Stimulated activated CD8-positive, alpha-beta memory T cell treated with anti-CD3 and anti-CD28 coated beads, Interleukin-2, amount 100 ng/mL, for 1 hour (primary cell): ENCODE data around the gene AGAP2.

Experiments used
- DNase-seq, 2 donors: peaks; one replicate each; pipeline ENCODE4 v3.0.0-alpha.2; 2020; ENCODE audit warnings: low read depth in 2 of 2

Gene AGAP2

DNA sequence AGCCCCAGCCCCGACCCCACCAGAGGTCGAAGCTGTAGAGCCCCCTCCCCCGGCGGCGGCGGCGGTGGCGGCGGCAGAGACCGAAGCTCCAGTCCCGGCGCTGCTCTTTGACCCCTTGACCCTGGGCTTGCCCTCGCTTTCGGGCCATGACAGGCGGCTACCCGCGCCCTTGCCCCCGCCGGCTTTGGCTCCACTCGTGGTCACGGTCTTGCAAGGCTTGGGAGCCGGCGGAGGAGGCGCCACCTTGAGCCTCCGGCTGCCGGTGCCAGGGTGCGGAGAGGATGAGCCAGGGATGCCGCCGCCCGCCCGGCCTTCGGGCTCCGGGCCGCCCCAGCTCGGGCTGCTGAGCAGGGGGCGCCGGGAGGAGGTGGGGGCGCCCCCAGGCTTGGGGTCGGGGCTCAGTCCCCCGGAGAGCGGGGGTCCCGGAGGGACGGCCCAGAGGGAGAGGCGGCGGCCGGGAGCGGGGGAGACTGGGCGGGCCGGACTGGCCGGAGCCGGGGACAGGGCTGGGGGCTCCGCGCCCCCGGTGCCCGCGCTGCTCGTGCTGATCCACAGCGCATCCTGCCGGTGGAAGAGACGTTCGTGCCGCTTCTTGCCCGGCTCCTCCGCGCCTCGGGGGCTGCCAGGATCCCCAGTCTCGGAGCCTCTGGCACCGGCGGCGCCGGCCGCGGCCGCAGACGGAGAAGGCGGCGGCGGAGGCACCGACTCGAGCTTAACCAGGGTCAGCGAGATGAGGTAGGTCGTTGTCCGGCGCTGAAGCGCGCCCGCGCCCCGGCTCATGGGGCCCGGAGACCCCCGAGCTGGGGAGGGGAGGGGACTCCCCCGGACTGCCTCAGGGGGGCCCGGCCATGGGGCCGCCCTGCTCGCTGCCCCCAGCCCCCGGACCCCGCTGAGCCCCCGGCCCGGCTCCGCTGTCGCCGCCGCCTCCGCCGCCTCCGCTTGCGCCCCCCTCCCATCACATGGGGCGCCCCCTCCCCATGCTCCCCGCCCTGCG lies 778 bp downstream of the AGAP2 start:
- no peak for DNase-seq

GRCh38 chr12:57736741-57737466 lies 1.6 kb downstream of the AGAP2 start:
- no peak for DNase-seq

GRCh38 chr12:57735952-57736740 lies 2.4 kb downstream of the AGAP2 start:
- DNase-seq = no peak

GRCh38 chr12:57735198-57735855 lies 3.2 kb downstream of the AGAP2 start:
- no peak for DNase-seq

GRCh38 chr12:57734591-57734990 lies 4.0 kb downstream of the AGAP2 start:
- DNase-seq = no peak

GRCh38 chr12:57733928-57734327 lies 4.6 kb downstream of the AGAP2 start:
- no peak for DNase-seq

DNA sequence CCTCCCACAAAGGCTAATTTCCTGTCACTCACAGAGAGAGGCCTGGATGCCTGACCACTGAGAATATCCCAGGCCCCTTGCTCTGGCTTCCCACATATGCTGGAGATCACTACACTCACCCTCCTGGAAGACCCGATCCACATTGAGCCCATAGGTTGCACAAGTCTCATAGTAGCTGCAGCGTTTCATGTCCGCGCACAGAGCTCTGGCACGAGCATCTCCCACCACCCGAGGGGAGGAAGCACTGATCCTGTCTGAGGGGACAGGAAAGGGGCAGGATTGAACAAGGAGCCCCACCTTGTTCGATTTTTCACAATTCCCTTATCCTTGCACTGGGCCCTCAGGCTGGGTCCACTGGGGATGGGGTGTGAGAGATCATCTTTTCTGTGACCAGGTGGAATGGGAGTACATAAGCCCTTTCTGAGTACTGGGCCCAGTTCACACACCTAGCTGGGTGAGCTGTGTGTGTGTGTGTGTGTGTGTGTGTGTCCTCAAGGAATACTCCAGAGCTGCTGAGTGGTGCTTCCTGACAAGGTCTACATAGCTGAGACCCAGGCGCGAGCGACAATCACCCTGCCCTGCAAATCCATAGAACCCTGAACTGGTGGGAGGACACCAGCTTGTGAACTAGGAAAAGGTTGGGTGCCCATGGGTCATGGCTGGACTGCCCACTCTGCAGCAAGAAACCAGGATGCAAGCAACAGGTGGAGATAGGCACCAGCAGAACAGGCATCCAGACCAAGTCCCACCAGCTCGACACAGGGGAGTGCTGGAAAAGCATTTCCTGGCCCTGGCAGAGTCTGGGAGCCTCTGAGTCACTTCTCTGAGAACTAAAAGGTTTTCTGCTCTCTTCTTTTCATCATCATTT lies 5.6 kb downstream of the AGAP2 start:
- DNase-seq = no peak

GRCh38 chr12:57732270-57732669 lies 6.3 kb downstream of the AGAP2 start:
- DNase-seq = no peak

DNA sequence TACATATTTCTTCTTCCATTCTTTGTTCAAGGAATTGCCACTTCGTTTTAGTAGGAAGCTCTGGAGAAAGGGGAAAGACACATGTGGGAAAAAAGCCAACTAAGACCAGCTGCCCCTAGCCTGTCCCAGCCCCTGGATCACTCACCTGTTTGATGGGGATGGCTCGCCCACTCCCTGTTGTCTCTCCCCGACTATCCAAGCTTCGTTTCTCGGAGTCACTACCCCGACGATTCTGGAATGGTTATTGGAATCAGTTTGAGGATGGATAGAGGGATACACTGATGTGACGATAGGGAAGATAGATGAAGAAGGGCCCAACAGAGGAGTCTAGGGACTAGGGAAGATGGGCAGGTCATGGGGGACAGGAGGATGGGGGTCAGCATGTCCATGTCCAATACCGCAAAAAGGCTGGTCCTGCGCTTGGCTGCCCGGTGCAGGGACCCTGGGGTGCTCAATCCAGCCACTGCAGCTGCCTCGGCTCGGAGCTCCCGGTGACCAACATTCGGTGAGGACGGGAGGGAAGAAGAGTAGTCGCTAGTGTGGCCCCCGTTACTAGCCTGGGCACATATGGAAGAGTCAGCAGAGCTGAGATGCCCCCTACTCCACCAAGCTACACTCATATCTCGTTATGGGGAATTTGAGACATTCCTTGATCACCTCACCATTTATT lies 7.0 kb downstream of the AGAP2 start:
- no peak for DNase-seq

GRCh38 chr12:57730336-57731067 lies 8.0 kb downstream of the AGAP2 start:
- DNase-seq = no peak

DNA sequence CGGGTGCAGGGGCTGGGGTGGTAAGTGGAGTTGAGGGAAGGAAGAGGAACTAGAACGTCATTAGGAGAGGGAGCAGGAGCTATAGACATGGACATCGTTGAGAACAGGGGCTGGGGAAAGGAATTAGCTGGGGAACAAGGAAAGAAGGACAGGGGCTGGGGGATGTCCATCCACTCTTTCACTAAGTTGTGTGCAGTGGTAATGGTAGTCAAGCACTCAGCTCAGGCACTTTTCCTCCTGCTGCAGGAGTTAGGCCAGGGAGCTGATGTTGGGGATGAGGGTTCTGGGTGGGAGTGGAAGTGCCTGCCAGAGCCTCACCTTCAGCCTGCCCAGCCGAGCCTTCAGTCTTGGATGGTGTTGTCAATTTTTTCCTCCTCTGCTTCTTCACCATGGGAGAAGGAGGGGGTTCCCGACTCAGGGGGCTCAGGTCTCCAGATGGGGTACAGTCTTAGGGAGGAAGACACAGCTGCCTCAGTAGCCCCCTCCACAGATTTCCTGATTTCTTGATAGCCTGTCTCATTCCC lies 9.2 kb downstream of the AGAP2 start:
- DNase-seq = no peak

DNA sequence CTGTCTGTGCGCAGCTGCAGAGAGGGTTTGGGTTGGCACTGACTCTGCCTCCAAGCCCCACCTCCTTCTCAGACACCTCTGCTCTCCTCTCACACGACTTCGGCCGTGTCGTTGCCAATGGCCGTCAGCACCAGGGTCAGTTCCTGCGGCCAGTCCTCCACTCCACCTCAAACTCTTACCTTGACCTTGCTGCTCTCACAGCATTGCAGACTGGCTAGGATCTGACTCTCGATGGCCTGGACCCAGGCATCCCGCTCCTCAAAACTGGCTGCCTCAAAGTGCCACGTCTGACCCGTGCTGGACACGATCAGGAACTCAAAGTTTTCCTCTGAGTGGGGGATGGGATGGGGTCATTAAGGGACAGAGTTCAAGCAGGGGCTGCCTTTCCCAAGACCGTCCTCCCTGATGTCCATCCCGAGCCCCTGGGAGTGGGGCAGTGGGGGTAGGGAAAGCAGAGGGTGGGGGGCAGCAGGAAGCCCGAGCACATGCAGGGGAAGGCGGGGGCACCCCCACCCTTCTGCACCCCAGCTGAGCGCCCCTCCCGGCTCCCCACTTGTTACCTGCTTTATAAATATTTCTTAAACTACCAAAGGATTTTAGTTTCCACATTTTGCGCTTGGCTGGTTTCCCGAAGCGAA lies 10.7 kb downstream of the AGAP2 start:
- no peak for DNase-seq

DNA sequence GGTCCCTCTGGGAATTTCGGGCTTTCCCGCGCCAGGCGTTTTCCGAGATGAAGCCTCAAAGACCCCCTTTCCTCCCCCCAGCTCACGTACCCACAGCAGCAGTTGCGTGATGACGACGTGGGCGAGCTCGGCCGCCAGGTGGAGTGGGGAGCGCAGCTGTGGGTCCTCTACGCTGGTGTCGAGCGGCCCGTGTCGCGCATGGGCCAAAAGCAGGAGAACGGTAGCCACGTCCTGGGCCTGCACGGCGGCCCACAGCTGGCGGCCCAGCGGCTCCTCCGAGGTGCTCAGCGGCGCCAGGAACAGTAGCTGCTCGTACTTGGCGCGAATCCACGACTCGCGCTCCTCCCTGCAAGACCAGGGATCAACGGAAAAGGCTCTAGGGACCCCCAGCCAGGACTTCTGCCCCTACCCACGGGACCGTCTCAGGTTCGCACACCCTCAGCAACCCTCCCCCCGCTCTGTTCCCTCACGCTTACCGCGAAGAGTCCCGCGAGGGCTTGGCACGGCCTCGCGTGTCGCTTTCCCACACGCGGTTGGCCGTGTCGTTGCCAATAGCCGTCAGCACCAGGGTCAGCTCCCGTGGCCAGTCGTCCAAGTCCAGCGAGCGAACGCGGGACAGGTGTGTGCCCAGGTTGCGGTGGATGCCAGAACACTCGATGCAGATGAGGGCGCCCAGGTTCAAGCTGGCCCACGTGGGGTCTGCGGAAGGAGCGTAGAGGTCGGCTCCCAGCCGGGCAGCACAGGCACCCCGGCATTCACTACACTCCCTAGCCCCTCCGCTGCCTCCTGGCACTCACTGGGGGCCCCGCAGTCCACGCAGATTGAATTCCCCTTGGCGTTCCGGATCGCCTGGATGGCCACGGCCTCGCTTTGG lies 11.4 kb downstream of the AGAP2 start:
- DNase-seq = no peak

DNA sequence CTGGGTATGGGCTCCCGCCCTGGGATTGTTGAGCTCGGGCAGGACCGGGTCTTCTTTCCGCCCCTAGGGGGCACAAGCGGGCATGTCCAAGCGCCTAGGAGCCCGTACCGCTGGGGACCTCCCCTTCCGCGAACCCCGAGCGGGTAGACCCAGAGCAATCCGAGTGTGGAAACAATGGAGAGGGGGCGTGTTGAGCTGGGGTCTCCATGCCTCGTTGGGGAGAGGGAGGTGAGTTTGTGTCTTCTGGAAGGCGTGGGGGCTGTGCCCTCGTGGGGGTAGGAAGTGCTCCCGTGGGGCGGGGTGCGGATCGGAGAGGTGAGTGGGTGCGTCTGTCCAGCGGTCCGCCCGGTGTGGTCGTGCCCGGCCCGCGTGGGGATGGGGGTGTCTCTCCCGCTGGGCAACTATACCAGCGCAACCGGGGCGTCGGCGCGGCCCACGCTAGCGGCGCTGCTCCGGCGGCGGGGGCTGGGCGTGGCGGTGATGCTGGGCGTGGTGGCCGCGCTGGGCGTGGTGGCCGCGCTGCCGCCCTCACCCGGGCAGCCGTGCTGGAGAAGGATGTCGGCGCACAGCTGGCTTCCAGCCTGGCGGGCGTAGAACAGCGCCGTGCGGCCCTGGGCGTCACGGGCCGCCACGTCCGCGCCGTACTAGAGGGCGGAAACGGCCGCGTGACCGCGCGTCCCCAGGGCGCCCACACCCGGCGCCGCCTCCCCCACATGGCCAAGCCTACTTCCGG lies 12.2 kb downstream of the AGAP2 start:
- DNase-seq = no peak

DNA sequence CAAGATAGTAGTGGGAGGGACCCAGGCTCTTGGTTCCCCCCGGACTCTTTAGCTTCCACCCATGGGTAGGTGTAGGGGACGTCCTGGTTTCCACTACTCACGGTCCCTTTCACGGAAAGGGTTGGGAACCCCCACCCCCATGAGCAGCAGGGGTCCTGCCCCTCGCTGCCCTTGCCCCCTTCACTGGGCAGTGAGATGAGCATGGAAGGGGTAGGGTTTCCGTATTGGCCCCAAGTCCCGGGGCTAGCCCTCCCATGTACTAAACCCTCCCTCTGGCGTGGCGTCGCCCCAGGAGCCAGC lies 12.7 kb downstream of the AGAP2 start:
- DNase-seq = no peak

- DNase-seq = no peak
Measured at GRCh38 chr12:57724936-57725740, 13.4 kb downstream of the AGAP2 start.
